ENCODE data around the gene C6orf52.

C6orf52 gene

GRCh38 chr6:10644225-10644624 is 50.2 kb downstream of the C6orf52 start:
- no peak for DNase-seq (ENCODE audit: low read depth)

- DNase-seq (ENCODE audit: low read depth), result no peak
Measured at GRCh38 chr6:10643201-10643651, 51.2 kb downstream of the C6orf52 start.

GRCh38 chr6:10641528-10641927 is 52.9 kb downstream of the C6orf52 start:
- no peak for DNase-seq (ENCODE audit: low read depth)

- no peak for DNase-seq (ENCODE audit: low read depth)
Measured at GRCh38 chr6:10640412-10640811, 54.0 kb downstream of the C6orf52 start.

- DNase-seq (ENCODE audit: low read depth), result no peak
Measured at GRCh38 chr6:10633216-10633615, 61.2 kb downstream of the C6orf52 start.

- no peak for DNase-seq (ENCODE audit: low read depth)
Measured at GRCh38 chr6:10630178-10630577, 64.2 kb downstream of the C6orf52 start.

GRCh38 chr6:10627800-10628199 is 66.6 kb downstream of the C6orf52 start:
- DNase-seq (ENCODE audit: low read depth), result no peak

- no peak for DNase-seq (ENCODE audit: low read depth)
Measured at GRCh38 chr6:10626154-10626741, 68.2 kb downstream of the C6orf52 start.

GRCh38 chr6:10624836-10625235 is 69.6 kb downstream of the C6orf52 start:
- DNase-seq (ENCODE audit: low read depth), result no peak

- no peak for DNase-seq (ENCODE audit: low read depth)
Measured at GRCh38 chr6:10621847-10622246, 72.6 kb downstream of the C6orf52 start.
